T-helper 1 cell treated with Interleukin-12 subunit alpha and Interleukin-12 subunit beta and Interleukin-4 antibody, amounts not matched to agents 30 ng/mL and 1 ng/mL, for 36 hours (primary cell): ENCODE measurements around the gene CAB39. TPM values are rescaled to one million over a fixed set of nuclear protein-coding genes. Genes with fewer than 3 reads are reported as not detected.

Experiments used
- intact Hi-C: fragments of 100-400 bp; cut with micrococcal nuclease; formaldehyde crosslinking; loops from one replicate; pipeline ENCODE4 v1.15.1; 2024
- total RNA-seq: library from RNA; stranded (reverse); gene quantifications from 2 replicates; pipeline ENCODE4 v1.2.3, GENCODE V29; 2022

CAB39 gene
- total RNA-seq, 1 donor from 2014 or later: 255 TPM

GRCh38 chr2:230843132-230843531, 130.5 kb downstream of the CAB39 start:
- intact Hi-C loops: no loop called here

GRCh38 chr2:230846360-230846759, 133.7 kb downstream of the CAB39 start:
- intact Hi-C loops: no loop called here

GRCh38 chr2:230847883-230848388, 135.3 kb downstream of the CAB39 start:
- intact Hi-C loops: loop anchor here (1.0 to 2.0 kb wide), 3 partner anchors 24 to 209 kb away; partner anchors contain the start of gene PSMD1

GRCh38 chr2:230849633-230850357, 137.2 kb downstream of the CAB39 start:
- intact Hi-C loops: loop anchor here (1.0 to 2.0 kb wide), 2 partner anchors 207 to 841 kb away; partner anchors contain the start of gene PSMD1

- intact Hi-C loops: loop anchor here (1.0 kb wide), 1 partner anchor 842 kb away; no protein-coding TSS in a partner anchor
Measured at GRCh38 chr2:230850358-230850658, 137.7 kb downstream of the CAB39 start.

- intact Hi-C loops: no loop called here
Measured at GRCh38 chr2:230852113-230852512, 139.5 kb downstream of the CAB39 start.

GRCh38 chr2:230861552-230862255, 149.1 kb downstream of the CAB39 start:
- intact Hi-C loops: no loop called here

- intact Hi-C loops: no loop called here
Measured at GRCh38 chr2:230862292-230862691, 149.7 kb downstream of the CAB39 start.

GRCh38 chr2:230863031-230863430, 150.4 kb downstream of the CAB39 start:
- intact Hi-C loops: no loop called here

GRCh38 chr2:230863442-230864121, 150.9 kb downstream of the CAB39 start:
- intact Hi-C loops: loop anchor here (1.0 kb wide), 1 partner anchor 193 kb away; the partner anchor contains the start of gene PSMD1

GRCh38 chr2:230864122-230864604, 151.5 kb downstream of the CAB39 start:
- intact Hi-C loops: loop anchor here (1.0 kb wide), 1 partner anchor 192 kb away; the partner anchor contains the start of gene PSMD1

GRCh38 chr2:230864605-230865306, 152.1 kb downstream of the CAB39 start, which contains the start of gene ITM2C:
ITM2C (plus strand) TSS chr2:230864942; CDS start chr2:230865026, 84 bp downstream.
- intact Hi-C loops: loop anchor here (1.0 kb wide), 1 partner anchor 192 kb away; the partner anchor contains the start of gene PSMD1

GRCh38 chr2:230865307-230865765, 152.7 kb downstream of the CAB39 start:
- intact Hi-C loops: no loop called here

GRCh38 chr2:230865766-230866755, 153.4 kb downstream of the CAB39 start:
- intact Hi-C loops: no loop called here

- intact Hi-C loops: no loop called here
Measured at GRCh38 chr2:230866756-230867523, 154.3 kb downstream of the CAB39 start.

- intact Hi-C loops: no loop called here
Measured at GRCh38 chr2:230868161-230868946, 155.7 kb downstream of the CAB39 start.

- intact Hi-C loops: no loop called here
Measured at GRCh38 chr2:230868947-230869913, 156.6 kb downstream of the CAB39 start.
